GM23338 (cell line): Measurements from ENCODE around the gene ADCYAP1. TPM values are rescaled to one million over a fixed set of nuclear protein-coding genes. Genes with fewer than 3 reads are reported as not detected.
A peak's percentile ranks its signal among the peaks of the same experiment; 100 is the strongest.
"Not testable (repeated sequence)": the region's sequence is repeated elsewhere in the genome, so short reads cannot be mapped to it uniquely, and the experiment has no call there.

Source experiments
- ATAC-seq: fragments of 200-7000 bp; cut with Tn5 transposase; 3 replicates; pipeline ENCODE4 v1.9.1; 2020
- DNase-seq: peaks from one replicate; pipeline ENCODE4 v3.0.0-alpha.2; 2015; ENCODE audit warnings: low spot score
- H2AFZ ChIP-seq: fragments of 200-600 bp; sonication (generic); 2 replicates; pipeline ENCODE4 v1.8.0; 2016; ENCODE audit warnings: antibody characterized with exemption, mild to moderate bottlenecking, moderate library complexity
- H3F3A ChIP-seq: fragments of 200-600 bp; sonication (generic); replicated peaks from 2 replicates; pipeline ENCODE4 v1.8.0; 2017; ENCODE audit warnings: antibody characterized with exemption, mixed run types, low read depth
- H3K27ac ChIP-seq: fragments of 200-600 bp; sonication (generic); 2 replicates; pipeline ENCODE4 v1.6.1; 2016; ENCODE audit warnings: low read depth
- H3K27me3 ChIP-seq: fragments of 200-600 bp; sonication (generic); 2 replicates; pipeline ENCODE4 v1.8.0; 2016; ENCODE audit warnings: mild to moderate bottlenecking, mixed run types, moderate library complexity; ENCODE audit not compliant: insufficient read depth
- H3K36me3 ChIP-seq: fragments of 200-600 bp; sonication (generic); 2 replicates; pipeline ENCODE4 v1.8.0; 2016; ENCODE audit warnings: mild to moderate bottlenecking; ENCODE audit not compliant: insufficient read depth
- H3K4me1 ChIP-seq: fragments of 200-600 bp; sonication (generic); 2 replicates; pipeline ENCODE4 v1.8.0; 2016; ENCODE audit warnings: mild to moderate bottlenecking, moderate library complexity; ENCODE audit not compliant: insufficient read depth
- H3K4me2 ChIP-seq: fragments of 200-600 bp; sonication (generic); 2 replicates; pipeline ENCODE4 v1.7.1; 2017; ENCODE audit warnings: mixed run types
- H3K4me3 ChIP-seq: fragments of 200-600 bp; sonication (generic); 2 replicates; pipeline ENCODE4 v1.6.1; 2016; ENCODE audit warnings: mixed run types
- H3K79me2 ChIP-seq: fragments of 200-600 bp; sonication (generic); replicated peaks from 2 replicates; pipeline ENCODE4 v1.8.0; 2017; ENCODE audit warnings: mild to moderate bottlenecking; ENCODE audit not compliant: insufficient read depth
- H3K9me2 ChIP-seq: fragments of 200-600 bp; sonication (generic); 2 replicates; pipeline ENCODE4 v1.8.0; 2017; ENCODE audit not compliant: insufficient read depth
- H4K20me1 ChIP-seq: fragments of 200-600 bp; sonication (generic); replicated peaks from 2 replicates; pipeline ENCODE4 v1.8.0; 2017; ENCODE audit warnings: mild to moderate bottlenecking; ENCODE audit not compliant: insufficient read depth
- H3K27ac Mint-ChIP-seq: 2 replicates; pipeline ENCODE4 v1.8.0; 2020; ENCODE audit warnings: inconsistent platforms, mild to moderate bottlenecking, moderate library complexity, mixed read lengths
- H3K27me3 Mint-ChIP-seq: 3 replicates; pipeline ENCODE4 v1.8.0; 2022; ENCODE audit warnings: low read depth, mild to moderate bottlenecking, moderate library complexity, mixed read lengths, inconsistent platforms; ENCODE audit not compliant: insufficient read depth, poor library complexity
- H3K36me3 Mint-ChIP-seq: 3 replicates; pipeline ENCODE4 v1.8.0; 2021; ENCODE audit warnings: low read depth, mild to moderate bottlenecking, inconsistent platforms, moderate library complexity, mixed read lengths
- H3K4me1 Mint-ChIP-seq: 3 replicates; pipeline ENCODE4 v1.8.0; 2020; ENCODE audit warnings: mild to moderate bottlenecking, inconsistent platforms, mixed read lengths
- H3K4me3 Mint-ChIP-seq: 3 replicates; pipeline ENCODE4 v1.8.0; 2021; ENCODE audit warnings: moderate library complexity, mild to moderate bottlenecking, inconsistent platforms, mixed read lengths
- H3K9me3 Mint-ChIP-seq: 3 replicates; pipeline ENCODE4 v1.8.0; 2020; ENCODE audit warnings: moderate library complexity, mild to moderate bottlenecking, inconsistent platforms, mixed read lengths
- CREB1 ChIP-seq: fragments of 250-450 bp; sonication (Bioruptor Pico); IDR thresholded peaks from 2 replicates; pipeline ENCODE4 v1.5.0; 2020; ENCODE audit warnings: low read depth, mild to moderate bottlenecking, moderate library complexity
- EZH2 ChIP-seq: fragments of 200-600 bp; sonication (generic); IDR thresholded peaks from one replicate; pipeline ENCODE4 v1.8.0; 2017; ENCODE audit warnings: antibody characterized with exemption, mild to moderate bottlenecking, low read depth; ENCODE audit not compliant: unreplicated experiment
- EZH2phosphoT487 ChIP-seq: fragments of 200-600 bp; sonication (generic); IDR thresholded peaks from one replicate; pipeline ENCODE4 v1.8.1; 2018; ENCODE audit warnings: antibody characterized with exemption; ENCODE audit not compliant: unreplicated experiment
- POLR2AphosphoS5 ChIP-seq: IDR thresholded peaks from 2 replicates; pipeline ENCODE4 v1.6.1; 2016; ENCODE audit warnings: antibody characterized with exemption, low read depth
- STAT1 ChIP-seq: IDR thresholded peaks from one replicate; pipeline ENCODE4 v1.6.1; 2016; ENCODE audit warnings: antibody characterized with exemption; ENCODE audit not compliant: unreplicated experiment
- ZNF331 ChIP-seq: fragments of 250-450 bp; sonication (Bioruptor Pico); IDR thresholded peaks from 2 replicates; pipeline ENCODE4 v1.5.0; 2020; ENCODE audit warnings: low read depth, mild to moderate bottlenecking, moderate library complexity
- polyA plus RNA-seq: library from polyadenylated mRNA; unstranded; fragments of >200 nt; fragmentation: Nextera tagmentation; extraction: Ambion mirVana; gene quantifications from 2 replicates; pipeline ENCODE4 v1.2.1, GENCODE V29; 2016
- total RNA-seq: library from RNA; depleted of rRNA; stranded (reverse); fragments of >200 nt; shearing (Covaris generic); gene quantifications from 2 replicates; pipeline ENCODE4 v1.2.3, GENCODE V29; 2014
- TF ChIP-seq, protein P1 (sequence below), 2 experiments: fragments of 200-600 bp in 1 of 2; sonication (generic) in 1 of 2; conservative IDR thresholded peaks; 2 replicates each; pipeline versions ENCODE4 v1.5.1 to v1.6.1; 2016 to 2017; ENCODE audit warnings: antibody characterized with exemption in 2 of 2, low read depth in 2 of 2, mild to moderate bottlenecking in 2 of 2, moderate library complexity in 1 of 2
- TF ChIP-seq, protein P2 (sequence below): IDR thresholded peaks from one replicate; pipeline ENCODE4 v1.6.1; 2018; ENCODE audit warnings: antibody characterized with exemption; ENCODE audit not compliant: unreplicated experiment

ADCYAP1 gene
- total and polyA plus RNA-seq, 2 experiments from 2014 or later, result not detected

DNA sequence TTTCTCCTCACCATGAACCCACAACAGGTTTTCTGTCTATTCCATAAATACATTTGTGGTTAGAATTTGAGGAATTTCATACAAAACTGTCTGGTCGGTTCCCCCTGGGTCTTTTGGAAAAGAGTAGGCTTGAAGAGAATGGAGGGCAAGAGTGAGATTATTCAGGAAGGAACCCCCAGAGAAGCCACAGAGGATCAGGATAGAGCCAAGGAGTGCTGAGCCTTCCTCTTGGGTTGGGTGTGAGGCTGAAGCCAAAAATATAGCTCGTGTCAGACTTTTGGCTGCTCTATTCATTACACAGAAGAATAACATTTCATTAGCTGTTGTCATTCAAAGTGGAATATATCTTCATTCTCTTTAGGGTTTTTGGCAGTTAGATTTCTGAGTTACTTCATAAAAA, 46.7 kb upstream of the ADCYAP1 start:
- ATAC-seq (no peak), DNase-seq (no peak)
- no peaks in the 10 kb centered on the region for H3K9me3 Mint-ChIP-seq
- peaks cover 13% of the 10 kb centered on the region for H3K4me1 Mint-ChIP-seq
- no peak overlapping the region for H2AFZ ChIP-seq
- H3K79me2 ChIP-seq, result no peaks in the 10 kb centered on the region
- H3K27me3 Mint-ChIP-seq, result peaks cover 3% of the 10 kb centered on the region
- H3K27ac Mint-ChIP-seq, result no peak overlapping the region
- H3K4me1 ChIP-seq, result peaks cover 17% of the 10 kb centered on the region
- H3K9me2 ChIP-seq, result peaks cover 13% of the 10 kb centered on the region; the same call in 1 of the 2 replicates
- no peaks in the 10 kb centered on the region for H3K36me3 Mint-ChIP-seq
- H3K4me3 Mint-ChIP-seq, result no peak overlapping the region
- no peaks in the 10 kb centered on the region for H3K27me3 ChIP-seq
- TF ChIP-seq POLR2AphosphoS5, result no peak
- TF ChIP-seq EZH2, result no peak
- no peak for TF ChIP-seq STAT1
- H3K27ac ChIP-seq, result no peak overlapping the region
- no peaks in the 10 kb centered on the region for H3K36me3 ChIP-seq
- H4K20me1 ChIP-seq, result no peaks in the 10 kb centered on the region
- no peak overlapping the region for H3K4me2 ChIP-seq
- H3F3A ChIP-seq, result no peaks in the 10 kb centered on the region
- no peak overlapping the region for H3K4me3 ChIP-seq

DNA sequence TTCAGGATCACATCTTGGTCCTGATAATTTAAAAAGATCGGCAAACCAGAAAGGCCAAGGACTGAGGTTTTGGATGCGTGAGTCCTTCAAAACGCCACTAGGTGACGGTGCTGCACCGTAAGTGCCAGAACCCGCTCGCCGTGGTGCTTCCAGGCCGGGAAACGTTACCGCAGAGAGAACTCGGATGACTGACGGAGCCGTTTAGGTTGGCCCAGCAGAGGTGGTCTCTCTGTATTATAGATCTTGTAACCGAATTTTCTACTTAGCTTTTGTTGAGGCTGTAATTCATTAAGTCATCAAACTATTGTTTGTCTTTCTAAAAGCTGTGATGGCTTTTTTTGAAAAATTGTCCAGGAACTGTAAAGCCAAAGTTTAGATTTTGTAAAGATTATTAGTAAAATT, 39.8 kb upstream of the ADCYAP1 start:
- H3K36me3 ChIP-seq, result no peaks in the 10 kb centered on the region
- no peaks in the 10 kb centered on the region for H3F3A ChIP-seq
- peaks cover 17% of the 10 kb centered on the region for H3K4me1 ChIP-seq
- Mint-ChIP-seq H3K9me3 (no peaks in the 10 kb centered on the region; the same call in 2 of the 3 replicates), H3K4me1 (peaks cover 13% of the 10 kb centered on the region), H3K4me3 (no peak overlapping the region), H3K27me3 (peaks cover 3% of the 10 kb centered on the region), H3K27ac (no peak overlapping the region), H3K36me3 (no peaks in the 10 kb centered on the region)
- H4K20me1 ChIP-seq, result no peaks in the 10 kb centered on the region
- no peak overlapping the region for H3K4me2 ChIP-seq
- H2AFZ ChIP-seq, result no peak overlapping the region
- no peak overlapping the region for H3K4me3 ChIP-seq
- no peaks in the 10 kb centered on the region for H3K9me2 ChIP-seq
- ATAC-seq (peak; percentile 98), DNase-seq (peak; percentile 92)
- TF ChIP-seq CREB1 (CRISPR knock-in tag), result no peak
- TF ChIP-seq, protein P1, sequence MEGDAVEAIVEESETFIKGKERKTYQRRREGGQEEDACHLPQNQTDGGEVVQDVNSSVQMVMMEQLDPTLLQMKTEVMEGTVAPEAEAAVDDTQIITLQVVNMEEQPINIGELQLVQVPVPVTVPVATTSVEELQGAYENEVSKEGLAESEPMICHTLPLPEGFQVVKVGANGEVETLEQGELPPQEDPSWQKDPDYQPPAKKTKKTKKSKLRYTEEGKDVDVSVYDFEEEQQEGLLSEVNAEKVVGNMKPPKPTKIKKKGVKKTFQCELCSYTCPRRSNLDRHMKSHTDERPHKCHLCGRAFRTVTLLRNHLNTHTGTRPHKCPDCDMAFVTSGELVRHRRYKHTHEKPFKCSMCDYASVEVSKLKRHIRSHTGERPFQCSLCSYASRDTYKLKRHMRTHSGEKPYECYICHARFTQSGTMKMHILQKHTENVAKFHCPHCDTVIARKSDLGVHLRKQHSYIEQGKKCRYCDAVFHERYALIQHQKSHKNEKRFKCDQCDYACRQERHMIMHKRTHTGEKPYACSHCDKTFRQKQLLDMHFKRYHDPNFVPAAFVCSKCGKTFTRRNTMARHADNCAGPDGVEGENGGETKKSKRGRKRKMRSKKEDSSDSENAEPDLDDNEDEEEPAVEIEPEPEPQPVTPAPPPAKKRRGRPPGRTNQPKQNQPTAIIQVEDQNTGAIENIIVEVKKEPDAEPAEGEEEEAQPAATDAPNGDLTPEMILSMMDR (conservative IDR thresholded peaks at IDR 0.05; ENCODE audit: low read depth in 2 of 2), result peak; percentile 96 to 99
- no peaks in the 10 kb centered on the region for H3K27me3 ChIP-seq
- no peaks in the 10 kb centered on the region for H3K79me2 ChIP-seq
- no peak overlapping the region for H3K27ac ChIP-seq

DNA sequence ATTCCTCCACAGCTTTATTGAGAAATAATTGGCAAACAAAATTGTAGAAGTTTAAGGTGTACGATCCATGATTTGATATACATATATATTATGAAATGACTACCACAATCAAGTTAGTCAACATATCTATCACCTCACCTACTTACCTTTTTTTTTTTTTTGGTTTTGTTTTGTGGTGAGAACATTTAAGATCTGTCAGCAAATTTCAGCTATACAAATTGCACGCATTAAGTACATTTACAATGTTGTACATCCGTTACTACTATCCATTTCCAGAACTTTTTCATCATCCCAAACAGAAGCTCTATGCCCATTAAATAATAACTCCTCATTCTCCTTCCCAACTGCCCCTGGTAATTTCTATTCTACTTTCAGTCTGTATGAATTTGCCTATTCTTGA, 37.4 kb upstream of the ADCYAP1 start:
- DNase-seq (no peak), ATAC-seq (no peak)
- Mint-ChIP-seq H3K27ac (no peak overlapping the region), H3K9me3 (no peaks in the 10 kb centered on the region; the same call in 2 of the 3 replicates), H3K27me3 (peaks cover 6% of the 10 kb centered on the region), H3K4me3 (no peak overlapping the region), H3K36me3 (no peaks in the 10 kb centered on the region), H3K4me1 (peaks cover 6% of the 10 kb centered on the region)
- TF ChIP-seq ZNF331 (CRISPR knock-in tag) (no peak), POLR2AphosphoS5 (no peak), EZH2phosphoT487 (no peak), CREB1 (CRISPR knock-in tag) (no peak)
- TF ChIP-seq, protein P2, sequence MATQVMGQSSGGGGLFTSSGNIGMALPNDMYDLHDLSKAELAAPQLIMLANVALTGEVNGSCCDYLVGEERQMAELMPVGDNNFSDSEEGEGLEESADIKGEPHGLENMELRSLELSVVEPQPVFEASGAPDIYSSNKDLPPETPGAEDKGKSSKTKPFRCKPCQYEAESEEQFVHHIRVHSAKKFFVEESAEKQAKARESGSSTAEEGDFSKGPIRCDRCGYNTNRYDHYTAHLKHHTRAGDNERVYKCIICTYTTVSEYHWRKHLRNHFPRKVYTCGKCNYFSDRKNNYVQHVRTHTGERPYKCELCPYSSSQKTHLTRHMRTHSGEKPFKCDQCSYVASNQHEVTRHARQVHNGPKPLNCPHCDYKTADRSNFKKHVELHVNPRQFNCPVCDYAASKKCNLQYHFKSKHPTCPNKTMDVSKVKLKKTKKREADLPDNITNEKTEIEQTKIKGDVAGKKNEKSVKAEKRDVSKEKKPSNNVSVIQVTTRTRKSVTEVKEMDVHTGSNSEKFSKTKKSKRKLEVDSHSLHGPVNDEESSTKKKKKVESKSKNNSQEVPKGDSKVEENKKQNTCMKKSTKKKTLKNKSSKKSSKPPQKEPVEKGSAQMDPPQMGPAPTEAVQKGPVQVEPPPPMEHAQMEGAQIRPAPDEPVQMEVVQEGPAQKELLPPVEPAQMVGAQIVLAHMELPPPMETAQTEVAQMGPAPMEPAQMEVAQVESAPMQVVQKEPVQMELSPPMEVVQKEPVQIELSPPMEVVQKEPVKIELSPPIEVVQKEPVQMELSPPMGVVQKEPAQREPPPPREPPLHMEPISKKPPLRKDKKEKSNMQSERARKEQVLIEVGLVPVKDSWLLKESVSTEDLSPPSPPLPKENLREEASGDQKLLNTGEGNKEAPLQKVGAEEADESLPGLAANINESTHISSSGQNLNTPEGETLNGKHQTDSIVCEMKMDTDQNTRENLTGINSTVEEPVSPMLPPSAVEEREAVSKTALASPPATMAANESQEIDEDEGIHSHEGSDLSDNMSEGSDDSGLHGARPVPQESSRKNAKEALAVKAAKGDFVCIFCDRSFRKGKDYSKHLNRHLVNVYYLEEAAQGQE, result no peak
- Histone ChIP-seq H3K27ac (no peak overlapping the region), H3K9me2 (no peaks in the 10 kb centered on the region), H3K4me1 (peaks cover 6% of the 10 kb centered on the region), H3K4me2 (no peak overlapping the region), H4K20me1 (no peaks in the 10 kb centered on the region), H3K79me2 (no peaks in the 10 kb centered on the region), H2AFZ (no peak overlapping the region), H3K36me3 (no peaks in the 10 kb centered on the region), H3K4me3 (no peak overlapping the region), H3F3A (no peaks in the 10 kb centered on the region), H3K27me3 (no peaks in the 10 kb centered on the region)

DNA sequence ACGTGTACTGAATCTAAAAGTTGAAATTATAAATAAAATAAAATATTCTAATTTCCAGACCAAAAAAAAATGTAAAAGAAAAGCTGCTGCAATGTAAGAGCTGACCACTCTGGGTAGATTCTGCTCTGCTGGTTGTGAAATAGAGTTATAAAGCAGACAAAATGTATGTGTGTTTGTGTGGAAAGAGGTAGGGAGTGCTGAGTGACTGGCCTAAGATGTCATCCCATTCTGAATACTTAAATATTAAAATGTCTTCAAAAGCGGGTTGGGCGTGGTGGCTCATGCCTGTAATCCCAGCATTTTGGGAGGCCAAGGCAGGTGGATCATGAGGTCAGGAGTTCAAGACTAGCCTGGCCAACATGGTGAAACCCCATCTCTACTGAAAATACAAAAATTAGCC, 31.2 kb upstream of the ADCYAP1 start:
- H3K9me2 ChIP-seq, H3K4me1 ChIP-seq, DNase-seq, H3K36me3 ChIP-seq, H3K27me3 ChIP-seq, H3K79me2 ChIP-seq, H3F3A ChIP-seq, H3K36me3 Mint-ChIP-seq, H3K9me3 Mint-ChIP-seq, H3K27ac ChIP-seq, H3K27ac Mint-ChIP-seq, H3K4me2 ChIP-seq, H4K20me1 ChIP-seq, ATAC-seq, H3K27me3 Mint-ChIP-seq, H3K4me1 Mint-ChIP-seq, H3K4me3 ChIP-seq, H2AFZ ChIP-seq, H3K4me3 Mint-ChIP-seq: not testable (repeated sequence)
